HG03108 (cell line): ENCODE data around the gene DBX1.
"Not testable (repeated sequence)": the region's sequence is repeated elsewhere in the genome, so short reads cannot be mapped to it uniquely, and the experiment has no call there.

Source experiments
- ATAC-seq: cut with Tn5 transposase; IDR thresholded peaks from one replicate; pipeline ENCODE4 v1.9.1; 2021; ENCODE audit warnings: moderate library complexity; ENCODE audit not compliant: unreplicated experiment

DBX1 gene

GRCh38 chr11:20161923-20162744 lies 1.9 kb upstream of the DBX1 start:
- ATAC-seq: no peak

GRCh38 chr11:20161230-20161918 lies 1.1 kb upstream of the DBX1 start:
- no peak for ATAC-seq

GRCh38 chr11:20159466-20160381 lies 551 bp downstream of the DBX1 start:
- ATAC-seq: no peak

GRCh38 chr11:20158597-20159257 lies 1.5 kb downstream of the DBX1 start:
- ATAC-seq: no peak

GRCh38 chr11:20157728-20158127 lies 2.5 kb downstream of the DBX1 start:
- ATAC-seq: no peak

GRCh38 chr11:20156876-20157613 lies 3.2 kb downstream of the DBX1 start:
- no peak for ATAC-seq

GRCh38 chr11:20156280-20156875 lies 3.9 kb downstream of the DBX1 start:
- ATAC-seq: no peak

- no peak for ATAC-seq
These were observed 4.5 kb downstream of the DBX1 start for GRCh38 chr11:20155683-20156279.

- ATAC-seq: no peak
These were observed 5.9 kb downstream of the DBX1 start for GRCh38 chr11:20154381-20154780.

GRCh38 chr11:20138707-20139106 lies 21.6 kb downstream of the DBX1 start:
- ATAC-seq: no peak

- no peak for ATAC-seq
These were observed 22.6 kb downstream of the DBX1 start for GRCh38 chr11:20137637-20138036.

- no peak for ATAC-seq
These were observed 25.1 kb downstream of the DBX1 start for GRCh38 chr11:20134991-20135736.

- no peak for ATAC-seq
These were observed 27.6 kb downstream of the DBX1 start for GRCh38 chr11:20132667-20133039.

- no peak for ATAC-seq
These were observed 28.2 kb downstream of the DBX1 start for GRCh38 chr11:20131788-20132666.

- ATAC-seq: no peak
These were observed 30.6 kb downstream of the DBX1 start for GRCh38 chr11:20129665-20130064.

- not testable (repeated sequence) for ATAC-seq
These were observed 31.8 kb downstream of the DBX1 start for GRCh38 chr11:20128528-20128825.

- ATAC-seq: no peak
These were observed 32.4 kb downstream of the DBX1 start for GRCh38 chr11:20127671-20128527.
